K562 (cell line): ENCODE data around the gene BMS1. TPM values are rescaled to one million over a fixed set of nuclear protein-coding genes. Genes with fewer than 3 reads are reported as not detected.
"Not testable (repeated sequence)": the region's sequence is repeated elsewhere in the genome, so short reads cannot be mapped to it uniquely, and the experiment has no call there.

Experiments used
- ATAC-seq: fragments of 200-7000 bp; cut with Tn5 transposase; 3 replicates; pipeline ENCODE4 v1.9.1; 2020; ENCODE audit warnings: moderate library complexity
- BruUV-seq: library from RNA; stranded (reverse); fragments of 400-500 nt; replicated peaks from 2 replicates; lab custom pipeline; 2021; lab: Mats Ljungman, UMichigan
- CTCF ChIA-PET: fragments of 300-600 bp; formaldehyde crosslinking; extraction: SDS; loops from one replicate; lab custom pipeline; 2021; ENCODE audit warnings: low intra/inter-chr PET ratio; lab: Yijun Ruan, JAX
- POLR2A ChIA-PET: fragments of 300-600, 350-650 bp; sonication (Branson Sonifier 250); formaldehyde crosslinking; extraction: SDS; loops from one replicate; lab custom pipeline; 2021; ENCODE audit warnings: antibody characterized with exemption, inconsistent platforms; lab: Yijun Ruan, JAX
- DNase-seq, 4 experiments: peaks; one replicate each; pipeline versions ENCODE4 v3.0.0 to v3.0.0-alpha.2; 2011 to 2018; ENCODE audit warnings: low spot score in 3 of 4, mixed read lengths in 3 of 4; ENCODE audit errors: extremely low read depth in 1 of 4
- FAIRE-seq: peaks from 2 replicates; lab custom pipeline; 2011; peaks lifted over from hg19 to GRCh38; lab: Jason Lieb, UNC
- H2AFZ ChIP-seq: 2 replicates; pipeline ENCODE4 v1.6.0; 2011; ENCODE audit warnings: low read depth, low read length, control low read depth, inconsistent platforms
- H3K27ac ChIP-seq: fragments of 200-600 bp; 3 replicates; pipeline ENCODE4 v1.8.0; 2011; ENCODE audit warnings: low read depth, mild to moderate bottlenecking, control low read depth, inconsistent platforms, low read length, moderate library complexity, mixed read lengths; ENCODE audit errors: extremely low read depth
- H3K27me3 ChIP-seq, 2 experiments: fragments of 300-600 bp in 1 of 2; 2 replicates in 1 of 2; 3 replicates in 1 of 2; pipeline versions ENCODE4 v1.6.0 to v1.8.0; 2011; ENCODE audit warnings: inconsistent platforms in 2 of 2, low read length in 2 of 2, mild to moderate bottlenecking in 1 of 2, mixed read lengths in 1 of 2, moderate library complexity in 1 of 2; ENCODE audit not compliant: control insufficient read depth in 2 of 2, insufficient read depth in 2 of 2
- H3K36me3 ChIP-seq: fragments of 300-600 bp; 3 replicates; pipeline ENCODE4 v1.8.0; 2011; ENCODE audit warnings: mild to moderate bottlenecking, low read length, inconsistent platforms; ENCODE audit not compliant: control insufficient read depth, insufficient read depth
- H3K4me1 ChIP-seq, 2 experiments: fragments of 200-600 bp in 1 of 2; replicated peaks in 1 of 2; 2 replicates in 1 of 2; 3 replicates in 1 of 2; pipeline versions ENCODE4 v1.5.1 to v1.8.0; 2011; ENCODE audit warnings: inconsistent platforms in 2 of 2, low read length in 2 of 2, mild to moderate bottlenecking in 1 of 2, mixed read lengths in 1 of 2, moderate library complexity in 1 of 2; ENCODE audit not compliant: control insufficient read depth in 2 of 2, insufficient read depth in 2 of 2
- H3K4me2 ChIP-seq: 2 replicates; pipeline ENCODE4 v1.6.1; 2011; ENCODE audit warnings: low read length, control low read depth, inconsistent platforms, mixed read lengths; ENCODE audit not compliant: insufficient read depth
- H3K4me3 ChIP-seq: fragments of 200-600 bp; sonication (generic), shearing (Covaris generic); 2 replicates; pipeline ENCODE4 v1.5.1; 2016; ENCODE audit warnings: control low read depth, inconsistent platforms
- H3K79me2 ChIP-seq: fragments of 200-600 bp; 3 replicates; pipeline ENCODE4 v1.8.0; 2011; ENCODE audit warnings: low read length, inconsistent platforms; ENCODE audit not compliant: control insufficient read depth, insufficient read depth
- H3K9ac ChIP-seq, 2 experiments: 2 replicates each; pipeline versions ENCODE4 v1.6.0 to v1.6.1; 2011; ENCODE audit warnings: low read depth in 2 of 2, low read length in 2 of 2, control low read depth in 1 of 2, inconsistent platforms in 1 of 2, mild to moderate bottlenecking in 1 of 2, mixed read lengths in 1 of 2; ENCODE audit not compliant: insufficient read depth in 1 of 2
- H3K9me1 ChIP-seq: one replicate; pipeline ENCODE4 v1.6.0; 2011; ENCODE audit warnings: inconsistent platforms, mild to moderate bottlenecking, low read length, moderate library complexity; ENCODE audit not compliant: control insufficient read depth, insufficient read depth
- H3K9me3 ChIP-seq: replicated peaks from 2 replicates; pipeline ENCODE4 v1.5.1; 2011; ENCODE audit warnings: low read depth, low read length, inconsistent platforms; ENCODE audit not compliant: control insufficient read depth, insufficient read depth
- H4K20me1 ChIP-seq: replicated peaks from 2 replicates; pipeline ENCODE4 v1.6.1; 2011; ENCODE audit warnings: low read length, inconsistent platforms, mixed read lengths; ENCODE audit not compliant: control insufficient read depth, insufficient read depth
- WGBS: fragments of 100-300 bp; shearing (Covaris generic); methylation state at CpG from one replicate; pipeline ENCODE4 v1.1.6; 2016; ENCODE audit warnings: low coverage, mixed read lengths; ENCODE audit not compliant: insufficient coverage; ENCODE audit errors: missing lambda C conversion rate; 5-methylcytosine and 5-hydroxymethylcytosine counted together
- in situ Hi-C: fragments of 300-500 bp; cut with MboI; formaldehyde crosslinking; loops from 4 replicates; pipeline ENCODE4 v1.15.0; 2018; ENCODE audit warnings: inconsistent platforms, mixed read lengths
- intact Hi-C: fragments of 100-400 bp; cut with micrococcal nuclease; formaldehyde crosslinking; loops from 2 replicates; pipeline ENCODE4 v1.14.2; 2022
- polyA plus RNA-seq, 8 experiments: library from polyadenylated mRNA; depleted of rRNA in 4 of 8; stranded (reverse) in 5 of 8; unstranded in 3 of 8; fragments of >200 nt; fragmentation: Nextera tagmentation in 2 of 8; fragmentation: Illumina TruSeq in 1 of 8; extraction: Ambion mirVana in 2 of 8; extraction: Trizol in 1 of 8; gene quantifications; 2 replicates each; pipeline versions ENCODE4 v1.2.1 to v1.2.3, GENCODE V29; 2011 to 2014; ENCODE audit warnings: inconsistent platforms in 1 of 8, missing spikeins in 1 of 8
- total RNA-seq, 7 experiments: library from RNA; depleted of rRNA in 6 of 7; stranded (reverse); fragments of >200 nt in 6 of 7; fragmentation: Illumina TruSeq in 2 of 7; extraction: Trizol in 2 of 7; gene quantifications; 2 replicates each; pipeline versions ENCODE4 v1.2.1 to v1.2.3, GENCODE V29; 2011 to 2021; ENCODE audit warnings: low replicate concordance in 1 of 7
- TF ChIP-seq, protein P1 (sequence below), 3 experiments: IDR thresholded peaks in 2 of 3; conservative IDR thresholded peaks in 1 of 3; 2 replicates each; pipeline ENCODE4 v1.5.1; 2011 to 2012; ENCODE audit warnings: low read length in 3 of 3, mild to moderate bottlenecking in 3 of 3, control low read depth in 2 of 3, improper control_type of control experiment in 1 of 3, inconsistent platforms in 1 of 3, low read depth in 1 of 3, mixed read lengths in 1 of 3, moderate library complexity in 1 of 3; ENCODE audit not compliant: insufficient read depth in 2 of 3

The BMS1 gene
- total and polyA plus RNA-seq, 9 of the 15 experiments (the other 6 are each of a cell fraction or from before 2014, with no cell fraction given), result 11.1 to 46.9 (median 32.7) TPM

DNA sequence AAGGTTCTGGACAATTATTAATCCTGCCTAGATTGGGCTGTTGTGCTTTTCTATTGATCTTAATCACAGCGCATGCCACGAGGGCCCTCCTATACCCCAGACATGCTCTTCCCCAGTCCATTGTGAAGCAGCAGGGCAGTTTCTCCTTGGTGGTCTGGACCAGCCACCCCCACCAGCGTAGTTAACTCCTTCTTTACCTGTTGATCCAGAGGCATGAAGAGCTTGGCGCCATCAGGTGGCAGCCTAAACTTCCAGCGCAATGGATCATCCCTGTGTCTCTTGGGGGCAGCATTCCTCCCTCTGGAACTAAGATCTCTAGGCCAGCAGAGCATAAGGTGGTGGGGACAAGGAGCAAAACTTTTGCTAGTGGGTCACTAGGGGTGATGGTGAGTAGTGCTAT is 62.2 kb downstream of the BMS1 start:
- H2AFZ ChIP-seq, H3K4me1 ChIP-seq, BruUV-seq, H3K4me3 ChIP-seq, H3K9ac ChIP-seq, H3K9me1 ChIP-seq, H3K36me3 ChIP-seq, H3K27ac ChIP-seq, H3K9me3 ChIP-seq, FAIRE-seq, H4K20me1 ChIP-seq, H3K4me2 ChIP-seq, ATAC-seq, H3K79me2 ChIP-seq, POLR2A ChIA-PET, DNase-seq, intact Hi-C loops, CTCF ChIA-PET, in situ Hi-C loops: not testable (repeated sequence)
- TF ChIP-seq, protein P1, sequence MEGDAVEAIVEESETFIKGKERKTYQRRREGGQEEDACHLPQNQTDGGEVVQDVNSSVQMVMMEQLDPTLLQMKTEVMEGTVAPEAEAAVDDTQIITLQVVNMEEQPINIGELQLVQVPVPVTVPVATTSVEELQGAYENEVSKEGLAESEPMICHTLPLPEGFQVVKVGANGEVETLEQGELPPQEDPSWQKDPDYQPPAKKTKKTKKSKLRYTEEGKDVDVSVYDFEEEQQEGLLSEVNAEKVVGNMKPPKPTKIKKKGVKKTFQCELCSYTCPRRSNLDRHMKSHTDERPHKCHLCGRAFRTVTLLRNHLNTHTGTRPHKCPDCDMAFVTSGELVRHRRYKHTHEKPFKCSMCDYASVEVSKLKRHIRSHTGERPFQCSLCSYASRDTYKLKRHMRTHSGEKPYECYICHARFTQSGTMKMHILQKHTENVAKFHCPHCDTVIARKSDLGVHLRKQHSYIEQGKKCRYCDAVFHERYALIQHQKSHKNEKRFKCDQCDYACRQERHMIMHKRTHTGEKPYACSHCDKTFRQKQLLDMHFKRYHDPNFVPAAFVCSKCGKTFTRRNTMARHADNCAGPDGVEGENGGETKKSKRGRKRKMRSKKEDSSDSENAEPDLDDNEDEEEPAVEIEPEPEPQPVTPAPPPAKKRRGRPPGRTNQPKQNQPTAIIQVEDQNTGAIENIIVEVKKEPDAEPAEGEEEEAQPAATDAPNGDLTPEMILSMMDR (IDR thresholded peaks at IDR 0.05 in 2 of 3, conservative IDR thresholded peaks at IDR 0.05 in 1 of 3; ENCODE audit: insufficient read depth in 2 of 3, low read depth in 1 of 3, low read length in 3 of 3), result peak in 1 of 3 experiments; percentile 21; a peak in 1 of 6 replicates
- 1% methylated on average over 5 of the region's 5 CpGs for WGBS
- peaks cover 16 to 19% of the 10 kb centered on the region in 2 experiments; a peak in 4 of 5 replicates for H3K27me3 ChIP-seq

DNA sequence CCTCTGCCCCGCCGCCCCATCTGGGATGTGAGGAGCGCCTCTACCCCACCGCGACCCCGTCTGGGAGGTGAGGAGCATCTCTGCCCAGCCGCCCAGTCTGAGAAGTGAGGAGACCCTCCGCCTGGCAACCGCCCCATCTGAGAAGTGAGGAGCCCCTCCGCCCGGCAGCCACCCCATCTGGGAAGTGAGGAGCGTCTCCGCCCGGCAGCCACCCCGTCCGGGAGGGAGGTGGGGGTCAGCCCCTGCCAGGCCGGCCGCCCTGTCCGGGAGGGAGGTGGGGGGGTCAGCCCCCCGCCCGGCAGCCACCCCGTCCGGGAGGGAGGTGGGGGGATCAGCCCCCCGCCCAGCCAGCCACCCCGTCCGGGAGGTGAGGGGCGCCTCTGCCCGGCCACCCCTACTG is 64.7 kb downstream of the BMS1 start:
- BruUV-seq, H3K9ac ChIP-seq, H3K9me1 ChIP-seq, FAIRE-seq, intact Hi-C loops, ATAC-seq, H3K4me1 ChIP-seq, H2AFZ ChIP-seq, H3K79me2 ChIP-seq, H3K27ac ChIP-seq, CTCF ChIA-PET, H3K4me2 ChIP-seq, H3K4me3 ChIP-seq, H4K20me1 ChIP-seq, H3K36me3 ChIP-seq, H3K9me3 ChIP-seq, DNase-seq, POLR2A ChIA-PET, in situ Hi-C loops: not testable (repeated sequence)
- H3K27me3 ChIP-seq, result peaks cover 16 to 19% of the 10 kb centered on the region in 2 experiments; a peak in 4 of 5 replicates
- 0% methylated on average over 5 of the region's 28 CpGs for WGBS
